ENCODE data around the gene RXFP4. TPM values are rescaled to one million over a fixed set of nuclear protein-coding genes. Genes with fewer than 3 reads are reported as not detected.

The RXFP4 gene
- total and polyA plus RNA-seq, 2 of the 13 experiments (the other 11 are each of a cell fraction or from before 2014, with no cell fraction given), result 0.38 to 1.4 TPM

GRCh38 chr1:155938220-155938627, 3.2 kb upstream of the RXFP4 start (continued):
- no peak; the same call in 1 of the 2 replicates for TF ChIP-seq GMEB1 (CRISPR knock-in tag; IDR thresholded peaks at IDR 0.05; ENCODE audit: borderline replicate concordance)
- TF ChIP-seq ZEB1 (IDR thresholded peaks at IDR 0.05; ENCODE audit: insufficient replicate concordance, low read depth), result no peak
- no peak for TF ChIP-seq PBX3 (CRISPR knock-in tag; IDR thresholded peaks at IDR 0.05; ENCODE audit: borderline replicate concordance)
- no peak for TF ChIP-seq KDM4B (CRISPR knock-in tag; IDR thresholded peaks at IDR 0.05)
- no peak for TF ChIP-seq TRAFD1 (CRISPR knock-in tag; IDR thresholded peaks at IDR 0.05; ENCODE audit: borderline replicate concordance)
- no peak for TF ChIP-seq CERS6 (CRISPR knock-in tag; IDR thresholded peaks at IDR 0.05)
- no peak for TF ChIP-seq ARNT (IDR thresholded peaks at IDR 0.05)
- TF ChIP-seq KDM5B (CRISPR knock-in tag; IDR thresholded peaks at IDR 0.05; ENCODE audit: borderline replicate concordance), result no peak
- TF ChIP-seq KLF6 (CRISPR knock-in tag; IDR thresholded peaks at IDR 0.05), result no peak
- no peak for TF ChIP-seq THAP7 (CRISPR knock-in tag; IDR thresholded peaks at IDR 0.05)
- no peak for TF ChIP-seq MBNL3 (CRISPR knock-in tag; conservative IDR thresholded peaks at IDR 0.05)
- TF ChIP-seq ZNF563 (CRISPR knock-in tag; IDR thresholded peaks at IDR 0.05), result peak; percentile 73; the same call in 1 of the 2 replicates
- no peak for TF ChIP-seq SRSF9 (IDR thresholded peaks at IDR 0.05; ENCODE audit: borderline replicate concordance, insufficient read depth, low read depth, low read length, poor library complexity, severe bottlenecking)
- TF ChIP-seq KLF11 (CRISPR knock-in tag; IDR thresholded peaks at IDR 0.05), result 0 out of 2 replicates have a peak, but pooled peaks have one; percentile 43
- peak; percentile 75; the same call in 1 of the 2 replicates for TF ChIP-seq ZNF614 (CRISPR knock-in tag; IDR thresholded peaks at IDR 0.05; ENCODE audit: borderline replicate concordance)
- no peak for TF ChIP-seq ZNF414 (CRISPR knock-in tag; IDR thresholded peaks at IDR 0.05)
- TF ChIP-seq ZNF768 (CRISPR knock-in tag; IDR thresholded peaks at IDR 0.05), result no peak
- TF ChIP-seq LRRFIP1 (CRISPR knock-in tag; conservative IDR thresholded peaks at IDR 0.05), result no peak
- TF ChIP-seq SMAD9 (CRISPR knock-in tag; IDR thresholded peaks at IDR 0.05), result no peak
- TF ChIP-seq ATF5 (CRISPR knock-in tag; IDR thresholded peaks at IDR 0.05; ENCODE audit: low read depth), result no peak

All from HepG2 (cell line).